Measurements from ENCODE around the gene FMO2. TPM values are rescaled to one million over a fixed set of nuclear protein-coding genes. Genes with fewer than 3 reads are reported as not detected.

FMO2 gene
- total RNA-seq, 1 donor from 2014 or later = 14.0 TPM

DNA sequence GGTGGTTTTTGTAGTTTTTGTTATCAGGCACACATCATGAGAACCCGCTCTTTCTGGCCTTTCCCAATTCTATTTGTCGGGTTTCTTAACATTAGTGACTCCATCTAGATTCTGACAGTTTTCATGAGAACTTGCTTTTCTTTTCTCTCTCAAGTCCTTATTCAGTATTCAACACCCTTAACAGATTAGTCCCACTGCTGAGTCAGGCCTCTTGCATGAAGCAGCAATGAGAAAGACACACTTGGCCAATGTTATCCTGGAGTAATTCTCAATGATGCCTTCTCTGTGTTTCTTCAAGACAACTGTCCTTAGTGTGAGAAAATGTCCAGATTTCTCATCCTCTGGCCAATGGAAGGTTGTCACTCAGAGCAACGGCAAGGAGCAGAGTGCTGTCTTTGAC is 11.3 kb downstream of the FMO2 start:
- Histone ChIP-seq H3K4me3 (no peak overlapping the region), H3K4me1 (no peaks in the 10 kb centered on the region), H3K9me3 (no peaks in the 10 kb centered on the region), H3K36me3 (no peaks in the 10 kb centered on the region), H3K27me3 (no peaks in the 10 kb centered on the region), H3K27ac (no peak overlapping the region)
- no peak for DNase-seq (ENCODE audit: extremely low spot score in 2 of 2)
- TF ChIP-seq POLR2AphosphoS5 (IDR thresholded peaks at IDR 0.05; ENCODE audit: insufficient read depth in 1 of 2, low read depth in 1 of 2) = no peak
- TF ChIP-seq, protein P1, sequence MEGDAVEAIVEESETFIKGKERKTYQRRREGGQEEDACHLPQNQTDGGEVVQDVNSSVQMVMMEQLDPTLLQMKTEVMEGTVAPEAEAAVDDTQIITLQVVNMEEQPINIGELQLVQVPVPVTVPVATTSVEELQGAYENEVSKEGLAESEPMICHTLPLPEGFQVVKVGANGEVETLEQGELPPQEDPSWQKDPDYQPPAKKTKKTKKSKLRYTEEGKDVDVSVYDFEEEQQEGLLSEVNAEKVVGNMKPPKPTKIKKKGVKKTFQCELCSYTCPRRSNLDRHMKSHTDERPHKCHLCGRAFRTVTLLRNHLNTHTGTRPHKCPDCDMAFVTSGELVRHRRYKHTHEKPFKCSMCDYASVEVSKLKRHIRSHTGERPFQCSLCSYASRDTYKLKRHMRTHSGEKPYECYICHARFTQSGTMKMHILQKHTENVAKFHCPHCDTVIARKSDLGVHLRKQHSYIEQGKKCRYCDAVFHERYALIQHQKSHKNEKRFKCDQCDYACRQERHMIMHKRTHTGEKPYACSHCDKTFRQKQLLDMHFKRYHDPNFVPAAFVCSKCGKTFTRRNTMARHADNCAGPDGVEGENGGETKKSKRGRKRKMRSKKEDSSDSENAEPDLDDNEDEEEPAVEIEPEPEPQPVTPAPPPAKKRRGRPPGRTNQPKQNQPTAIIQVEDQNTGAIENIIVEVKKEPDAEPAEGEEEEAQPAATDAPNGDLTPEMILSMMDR (IDR thresholded peaks at IDR 0.05) = no peak
- no peak for TF ChIP-seq POLR2A (IDR thresholded peaks at IDR 0.05)
- intact Hi-C loops (cut with DNase I) = no loop called here

DNA sequence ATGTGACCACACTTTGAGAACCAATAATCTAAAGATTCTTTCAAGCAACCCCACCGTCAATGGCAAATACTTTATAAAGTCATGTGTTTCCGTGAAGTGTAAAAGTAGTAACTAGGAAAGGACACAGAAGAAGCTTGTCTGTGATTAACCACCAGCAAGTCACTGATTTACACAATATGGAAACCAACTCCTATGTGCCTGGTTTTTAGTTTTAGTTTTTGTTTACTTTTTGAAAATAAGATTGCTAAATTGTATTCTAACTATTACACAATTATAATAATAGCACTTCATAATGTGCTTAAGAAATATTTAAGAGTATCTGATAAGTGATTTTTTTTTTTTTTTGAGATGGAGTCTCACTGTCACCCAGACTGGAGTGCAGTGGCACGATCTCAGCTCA is 13.0 kb downstream of the FMO2 start:
- intact Hi-C loops (cut with DNase I) = no loop called here
- no peak for TF ChIP-seq POLR2AphosphoS5 (IDR thresholded peaks at IDR 0.05; ENCODE audit: insufficient read depth in 1 of 2, low read depth in 1 of 2)
- TF ChIP-seq, protein P1 (IDR thresholded peaks at IDR 0.05) = no peak
- TF ChIP-seq POLR2A (IDR thresholded peaks at IDR 0.05) = no peak
- no peak overlapping the region for H3K27ac ChIP-seq
- no peaks in the 10 kb centered on the region for H3K36me3 ChIP-seq
- no peaks in the 10 kb centered on the region for H3K4me1 ChIP-seq
- DNase-seq (ENCODE audit: extremely low spot score in 2 of 2) = no peak
- H3K27me3 ChIP-seq = no peaks in the 10 kb centered on the region
- H3K9me3 ChIP-seq = no peaks in the 10 kb centered on the region
- H3K4me3 ChIP-seq = no peak overlapping the region

DNA sequence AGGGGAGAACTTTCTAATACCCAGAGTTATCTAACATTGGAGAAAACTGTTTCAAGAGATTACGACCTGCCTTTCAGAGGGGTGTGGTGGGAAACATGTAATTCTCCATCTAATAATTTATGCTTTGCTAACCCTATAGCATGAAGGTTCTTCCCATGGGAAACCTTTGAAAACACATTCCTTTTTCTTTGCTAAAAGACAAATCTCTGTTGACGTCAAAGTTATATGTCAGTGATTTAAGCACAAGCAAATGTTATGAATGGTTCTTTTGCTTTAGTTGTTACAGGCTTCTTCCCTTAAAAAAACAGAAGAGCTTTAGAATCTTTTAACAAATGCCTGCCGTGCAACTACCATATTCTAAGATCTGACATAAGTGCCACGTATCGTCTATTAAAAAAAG is 19.2 kb downstream of the FMO2 start:
- Histone ChIP-seq H3K36me3 (no peaks in the 10 kb centered on the region), H3K27ac (no peak overlapping the region), H3K4me1 (no peaks in the 10 kb centered on the region), H3K4me3 (no peak overlapping the region), H3K9me3 (no peaks in the 10 kb centered on the region), H3K27me3 (no peaks in the 10 kb centered on the region)
- no peak for DNase-seq (ENCODE audit: extremely low spot score in 2 of 2)
- intact Hi-C loops (cut with DNase I) = no loop called here
- TF ChIP-seq POLR2AphosphoS5 (IDR thresholded peaks at IDR 0.05; ENCODE audit: insufficient read depth in 1 of 2, low read depth in 1 of 2) (no peak), POLR2A (IDR thresholded peaks at IDR 0.05) (no peak)

DNA sequence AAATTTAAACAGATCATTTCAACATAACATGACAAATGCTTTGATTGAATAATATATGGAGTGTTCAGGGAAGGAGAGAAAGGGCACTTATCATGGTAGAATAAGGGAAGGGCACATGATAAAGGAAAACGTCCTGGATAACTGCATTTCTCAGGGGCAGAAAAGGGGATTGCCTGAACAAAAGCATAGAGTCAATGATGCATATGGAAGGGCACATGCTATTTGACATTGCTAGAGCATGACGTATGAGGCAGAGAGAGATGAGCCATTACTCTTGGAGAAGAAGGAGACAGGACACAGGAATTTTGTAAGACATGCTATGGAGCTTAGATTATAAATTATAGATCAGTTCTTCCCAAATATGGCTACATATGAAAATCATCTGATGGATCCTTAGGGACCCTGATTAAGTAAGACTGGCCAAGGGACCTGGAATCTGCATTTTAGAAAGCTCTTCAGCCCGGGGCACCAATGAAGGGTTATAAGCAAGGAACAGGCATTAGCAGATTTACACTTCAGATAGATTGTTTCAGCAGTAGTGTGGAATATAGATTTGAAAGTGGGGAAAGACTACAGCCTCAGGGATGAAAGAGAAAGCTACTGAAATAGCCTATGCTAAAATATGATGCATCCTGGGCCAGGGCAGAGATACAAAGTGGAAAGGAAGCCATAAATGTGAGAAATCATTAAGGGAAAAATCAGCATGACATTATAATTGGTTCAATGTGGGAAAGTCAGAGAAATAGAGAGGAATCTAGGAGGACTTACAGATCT is 21.3 kb downstream of the FMO2 start:
- H3K4me3 ChIP-seq = no peak overlapping the region
- no peaks in the 10 kb centered on the region for H3K9me3 ChIP-seq
- no peak for DNase-seq (ENCODE audit: extremely low spot score in 2 of 2)
- no peaks in the 10 kb centered on the region for H3K27me3 ChIP-seq
- no peak overlapping the region for H3K27ac ChIP-seq
- TF ChIP-seq POLR2A (IDR thresholded peaks at IDR 0.05) (no peak), POLR2AphosphoS5 (IDR thresholded peaks at IDR 0.05; ENCODE audit: insufficient read depth in 1 of 2, low read depth in 1 of 2) (no peak)
- TF ChIP-seq, protein P1 (IDR thresholded peaks at IDR 0.05) = no peak
- intact Hi-C loops (cut with DNase I) = no loop called here
- no peaks in the 10 kb centered on the region for H3K4me1 ChIP-seq
- no peaks in the 10 kb centered on the region for H3K36me3 ChIP-seq

DNA sequence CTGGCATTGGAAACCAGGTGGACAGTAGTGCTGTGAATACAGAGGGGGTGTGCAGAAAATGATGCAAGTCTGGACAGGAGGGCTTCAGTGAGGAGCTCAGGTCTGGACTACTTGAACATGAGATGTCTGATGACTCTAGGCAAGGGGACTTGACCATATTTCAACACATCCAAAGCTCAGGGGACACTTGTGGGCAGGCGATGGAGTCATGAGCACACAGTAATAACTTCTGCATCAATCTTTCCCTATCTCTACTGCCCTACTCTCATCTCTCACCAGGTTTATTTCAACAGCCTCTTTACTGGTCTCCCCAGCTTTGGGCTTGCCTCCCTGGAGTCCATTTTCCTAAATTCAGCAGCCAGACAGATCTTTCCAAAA is 21.9 kb downstream of the FMO2 start:
- intact Hi-C loops (cut with DNase I) = no loop called here
- no peaks in the 10 kb centered on the region for H3K36me3 ChIP-seq
- no peaks in the 10 kb centered on the region for H3K9me3 ChIP-seq
- no peak overlapping the region for H3K4me3 ChIP-seq
- TF ChIP-seq, protein P1 (IDR thresholded peaks at IDR 0.05) = no peak
- TF ChIP-seq POLR2AphosphoS5 (IDR thresholded peaks at IDR 0.05; ENCODE audit: insufficient read depth in 1 of 2, low read depth in 1 of 2) = no peak
- no peak for TF ChIP-seq POLR2A (IDR thresholded peaks at IDR 0.05)
- no peaks in the 10 kb centered on the region for H3K4me1 ChIP-seq
- no peak overlapping the region for H3K27ac ChIP-seq
- no peaks in the 10 kb centered on the region for H3K27me3 ChIP-seq
- DNase-seq (ENCODE audit: extremely low spot score in 2 of 2) = no peak

Data from vagina (tissue), 2 donors.